Central memory CD4-positive, alpha-beta T cell (primary cell): ENCODE results near the gene BRIX1.

Source experiments
- DNase-seq: peaks from one replicate; pipeline ENCODE4 v3.0.0; 2022
- total RNA-seq, 3 experiments: gene quantifications; one replicate each; lab custom pipeline; 2026; lab: John Stamatoyannopoulos, UW

Gene BRIX1
- 35.9 to 209 (median 46.1) reads per million in 3 experiments for total RNA-seq

- peak; percentile 94 for DNase-seq
Observed at GRCh38 chr5:34915139-34915855, at the start of gene BRIX1, which contains the start of gene RAD1. TSS of gene BRIX1 (plus strand) at chr5:34915711. CDS start at chr5:34915739, 28 bp downstream. TSS of gene RAD1 (minus strand) at chr5:34915504. CDS start at chr5:34914892, 612 bp downstream.

GRCh38 chr5:34866989-34867471 is 48.5 kb upstream of the BRIX1 start:
- DNase-seq, result no peak

DNA sequence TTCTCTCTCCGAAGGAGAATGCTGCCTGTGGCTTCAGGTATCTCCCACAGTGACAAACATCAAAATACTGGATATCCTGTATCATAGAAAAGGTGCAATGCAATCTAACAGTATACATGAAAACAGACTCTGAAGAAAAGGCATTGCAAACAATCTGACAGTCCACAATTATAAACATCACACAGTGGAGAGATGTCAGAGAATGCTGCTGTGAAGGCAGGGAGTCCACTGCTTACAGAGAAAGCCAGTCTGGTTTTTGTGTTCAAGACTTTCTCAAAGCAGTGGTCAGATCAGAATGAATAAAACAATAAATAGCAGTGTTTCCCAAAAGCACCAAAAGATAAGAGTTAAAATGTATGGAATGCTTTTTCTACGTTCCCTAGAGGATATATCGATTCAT is 47.9 kb upstream of the BRIX1 start:
- DNase-seq, result no peak

DNA sequence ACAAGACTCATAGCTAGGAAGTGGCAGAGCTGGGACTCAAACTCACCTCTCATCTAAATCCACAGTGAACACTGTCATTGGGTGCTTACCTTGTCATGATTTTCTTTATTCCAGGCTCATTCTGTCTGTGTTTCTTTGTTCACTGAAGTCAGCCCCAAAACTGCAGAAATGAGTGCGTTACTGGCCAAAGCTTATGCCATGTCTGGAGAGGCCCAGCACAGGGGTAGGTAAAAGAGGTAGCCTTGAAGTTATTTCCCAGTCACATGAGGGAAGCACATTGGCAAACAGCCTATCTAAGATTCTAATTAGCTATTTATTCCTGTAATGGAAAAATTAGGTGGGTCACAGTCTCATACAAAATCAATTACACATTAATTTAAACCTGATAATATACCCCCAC is 46.7 kb upstream of the BRIX1 start:
- no peak for DNase-seq

- DNase-seq, result no peak
Observed at GRCh38 chr5:34869256-34869655, 46.3 kb upstream of the BRIX1 start.

- no peak for DNase-seq
Observed at GRCh38 chr5:34870382-34870781, 45.1 kb upstream of the BRIX1 start.

DNA sequence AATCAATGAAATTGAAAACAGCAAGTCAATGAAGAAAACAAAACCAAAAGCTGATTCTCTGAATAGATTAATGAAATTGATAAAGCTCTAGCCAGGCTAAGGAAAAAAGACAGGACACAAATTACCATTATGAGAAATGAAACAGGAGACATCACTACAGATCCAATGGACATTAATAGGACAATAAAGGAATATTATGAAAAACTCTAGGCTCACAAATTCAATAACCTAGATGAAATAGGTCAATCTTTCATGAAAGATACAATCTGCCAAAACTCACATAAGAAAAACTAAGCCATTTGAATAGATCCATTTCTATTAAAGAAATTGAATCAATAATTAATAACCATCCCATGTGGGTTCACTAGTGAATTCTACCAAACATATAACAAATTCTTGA is 39.2 kb upstream of the BRIX1 start:
- no peak for DNase-seq

DNA sequence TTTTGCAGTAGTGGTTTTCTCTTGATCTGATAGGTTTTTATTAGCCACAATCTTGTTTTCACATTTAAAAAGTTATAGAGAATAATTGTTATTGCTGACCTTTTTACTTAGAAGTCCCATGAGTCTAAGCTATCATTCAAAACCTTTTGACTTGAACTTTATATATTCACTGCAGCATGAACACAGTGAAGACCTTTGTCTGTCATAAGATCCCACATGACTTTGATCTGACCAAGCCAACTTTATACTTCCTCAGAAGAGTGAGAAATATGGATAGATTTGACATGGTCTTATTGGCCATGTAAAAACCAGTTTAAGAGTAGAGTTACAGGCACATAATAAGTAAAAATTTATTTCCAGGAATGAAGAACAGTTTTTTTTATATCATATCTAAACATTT is 34.3 kb upstream of the BRIX1 start:
- no peak for DNase-seq

- no peak for DNase-seq
Observed at GRCh38 chr5:34886392-34887119, 29.0 kb upstream of the BRIX1 start.

GRCh38 chr5:34889394-34889793 is 26.1 kb upstream of the BRIX1 start:
- no peak for DNase-seq

DNA sequence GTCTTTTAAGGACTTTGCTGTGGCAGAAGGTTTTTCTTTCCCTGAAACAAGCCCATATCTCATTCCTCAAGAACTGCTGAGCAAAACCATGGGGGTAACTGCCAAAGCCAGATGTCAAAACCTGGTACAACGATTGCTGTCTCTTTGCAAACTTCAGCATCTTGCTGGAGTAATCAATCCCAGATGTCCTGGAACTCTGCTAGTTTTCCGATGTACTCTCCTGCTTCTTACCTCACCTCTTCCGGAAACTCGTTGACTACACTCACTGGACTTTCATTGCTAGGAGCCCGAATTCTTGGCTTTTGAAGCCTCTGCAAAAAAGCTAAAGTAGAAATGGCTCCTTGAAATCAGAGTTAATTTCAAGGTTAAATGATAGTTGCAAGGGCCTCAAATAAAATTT is 23.5 kb upstream of the BRIX1 start:
- DNase-seq, result no peak

GRCh38 chr5:34892414-34892813 is 23.1 kb upstream of the BRIX1 start:
- DNase-seq, result no peak

- no peak for DNase-seq
Observed at GRCh38 chr5:34894716-34895115, 20.8 kb upstream of the BRIX1 start.

GRCh38 chr5:34895641-34896419 is 19.7 kb upstream of the BRIX1 start:
- DNase-seq, result no peak

DNA sequence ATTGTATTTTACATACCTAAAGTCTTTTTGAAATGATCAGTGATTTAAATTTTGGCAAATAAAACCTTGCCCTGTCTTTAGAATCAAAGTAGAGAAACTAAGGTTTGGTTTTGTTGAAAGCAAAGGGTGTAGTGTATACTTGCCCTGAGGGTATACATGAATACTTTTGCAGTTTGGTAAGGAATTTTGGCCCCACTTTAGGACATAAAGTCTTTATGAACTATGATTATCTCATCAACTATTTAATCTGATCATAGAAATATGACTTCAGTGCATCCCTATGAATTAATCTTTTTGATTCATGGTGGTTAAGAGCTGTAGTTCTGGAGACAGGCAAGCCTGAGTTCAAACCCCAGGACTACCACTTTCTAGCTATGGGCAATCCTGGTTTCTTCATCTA is 17.9 kb upstream of the BRIX1 start:
- no peak for DNase-seq

GRCh38 chr5:34898258-34898895 is 17.1 kb upstream of the BRIX1 start:
- peak; percentile 38 for DNase-seq

DNA sequence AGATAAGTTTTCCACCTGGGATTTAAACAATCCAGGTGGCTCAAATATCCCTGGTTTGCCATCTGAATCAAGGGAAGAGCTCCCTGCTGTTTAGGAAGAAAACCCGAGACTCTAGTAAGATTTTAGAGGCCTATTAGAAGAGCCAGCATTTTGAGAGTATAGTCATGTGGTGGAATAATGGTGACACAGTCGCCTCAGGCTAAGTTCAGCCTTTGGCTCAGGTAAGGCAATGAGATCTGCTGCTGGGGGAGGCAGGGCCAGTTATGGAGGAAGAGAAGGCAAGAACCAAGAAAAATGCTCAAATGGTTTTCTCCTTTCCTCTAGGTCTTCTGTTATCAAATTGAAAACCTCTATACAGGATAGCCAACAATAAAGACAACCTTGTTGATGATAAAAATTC is 16.4 kb upstream of the BRIX1 start:
- no peak for DNase-seq

DNA sequence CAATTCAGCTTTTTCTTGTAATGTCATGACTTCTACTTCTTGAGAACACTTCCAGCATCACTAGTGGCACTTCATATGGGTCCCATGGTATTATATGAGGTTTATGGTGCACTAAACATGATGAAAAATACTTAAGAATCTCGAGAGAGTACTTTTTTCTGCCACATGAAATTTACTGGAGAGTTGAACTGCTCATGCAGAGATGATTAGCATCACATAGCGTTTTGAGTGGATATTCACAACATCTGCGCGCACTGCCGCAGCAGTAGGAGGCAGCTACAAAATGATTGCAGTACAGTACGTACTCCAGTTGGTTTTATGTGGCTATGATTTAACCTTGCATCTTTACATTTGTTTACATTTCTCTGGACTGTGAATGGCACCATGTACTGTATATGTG is 14.9 kb upstream of the BRIX1 start:
- DNase-seq, result no peak

DNA sequence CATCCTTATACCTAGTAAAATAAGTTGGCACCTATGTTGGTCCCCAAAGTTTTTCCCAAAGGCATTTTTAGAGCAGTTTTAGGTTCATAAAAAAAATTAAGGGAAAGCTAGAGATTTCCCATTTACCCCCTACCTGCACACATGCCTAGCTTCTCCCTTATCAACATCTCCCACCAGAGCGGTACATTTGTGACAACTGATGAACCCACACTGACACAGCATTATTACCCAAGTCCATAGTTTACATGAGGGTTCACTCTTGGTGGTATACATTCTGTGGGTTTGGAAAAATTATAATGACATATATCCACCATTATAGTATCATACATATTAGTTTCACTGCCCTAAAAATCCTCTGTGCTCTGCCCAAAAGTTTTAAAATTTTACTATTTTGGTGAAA is 12.3 kb upstream of the BRIX1 start:
- no peak for DNase-seq

DNA sequence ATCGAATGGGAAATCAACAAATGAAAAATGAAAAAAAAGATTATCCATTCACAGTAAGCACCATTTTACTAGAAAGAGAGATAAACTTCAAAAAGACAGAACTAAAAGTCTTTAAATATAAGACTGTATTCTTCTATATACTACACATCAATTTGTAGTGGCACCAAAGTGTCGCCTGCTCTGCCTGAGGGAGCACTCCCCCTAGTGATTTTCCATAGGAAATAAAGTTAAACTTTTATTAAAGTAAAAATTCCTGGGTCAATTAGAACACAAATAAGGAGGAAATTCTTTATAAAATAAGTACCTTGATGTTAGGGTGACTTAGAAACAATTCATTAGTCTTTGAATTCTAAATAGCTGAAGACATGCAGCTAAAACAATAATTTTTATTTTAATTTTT is 9.9 kb upstream of the BRIX1 start:
- no peak for DNase-seq

GRCh38 chr5:34913072-34913471 is 2.4 kb upstream of the BRIX1 start:
- DNase-seq, result no peak

DNA sequence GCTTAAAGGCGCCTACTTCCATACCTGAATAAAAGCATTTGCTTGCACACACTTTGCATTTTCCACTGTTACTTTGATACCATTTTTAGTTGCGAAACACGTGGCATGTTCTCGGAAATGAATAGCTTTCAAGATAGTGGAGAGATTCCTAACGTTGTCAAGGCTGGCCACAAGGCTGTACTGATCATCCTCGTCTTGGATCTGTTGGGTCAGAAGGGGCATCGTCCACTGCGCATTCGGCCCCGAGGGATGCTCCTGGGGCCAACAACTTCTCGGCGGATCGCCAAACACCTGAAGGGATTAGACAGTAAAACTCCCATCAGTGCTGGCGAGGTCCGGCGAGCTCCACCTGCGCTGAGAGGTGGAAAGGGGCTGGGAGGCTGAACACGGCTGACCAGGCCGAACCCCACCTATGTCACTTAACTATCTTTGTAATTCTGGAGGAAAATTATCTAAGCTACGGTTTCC is 806 bp upstream of the BRIX1 start:
- DNase-seq, result peak; percentile 10

- DNase-seq, result no peak
Observed at GRCh38 chr5:34915856-34916192, 313 bp downstream of the BRIX1 start.
